DOHH2 (cell line): ENCODE results near the gene DSCAML1.

ENCODE experiments used
- H3F3A ChIP-seq: fragments of 200-600 bp; sonication (generic), shearing (Covaris generic); 2 replicates; pipeline ENCODE4 v1.6.0; 2016; ENCODE audit warnings: antibody characterized with exemption, mild to moderate bottlenecking; ENCODE audit not compliant: control insufficient read depth, insufficient read depth
- H3K27ac ChIP-seq: fragments of 200-600 bp; sonication (generic); 2 replicates; pipeline ENCODE4 v1.5.1; 2014; ENCODE audit warnings: low read depth, mild to moderate bottlenecking, low read length, moderate library complexity
- H3K27me3 ChIP-seq: fragments of 200-600 bp; sonication (generic); 2 replicates; pipeline ENCODE4 v1.6.1; 2014; ENCODE audit warnings: mild to moderate bottlenecking, low read length, mixed read lengths; ENCODE audit not compliant: control insufficient read depth
- H3K36me3 ChIP-seq: fragments of 200-600 bp; sonication (generic); 2 replicates; pipeline ENCODE4 v1.6.1; 2014; ENCODE audit warnings: mild to moderate bottlenecking, low read length, moderate library complexity, mixed read lengths; ENCODE audit not compliant: control insufficient read depth
- H3K4me1 ChIP-seq: fragments of 200-600 bp; sonication (generic); 2 replicates; pipeline ENCODE4 v1.6.1; 2014; ENCODE audit warnings: mild to moderate bottlenecking, low read length, mixed read lengths; ENCODE audit not compliant: control insufficient read depth
- H3K4me2 ChIP-seq: fragments of 200-600 bp; sonication (generic); 2 replicates; pipeline ENCODE4 v1.6.0; 2014; ENCODE audit warnings: mild to moderate bottlenecking, low read length, moderate library complexity
- H3K4me3 ChIP-seq: fragments of 200-600 bp; sonication (generic); 2 replicates; pipeline ENCODE4 v1.5.1; 2014; ENCODE audit warnings: mild to moderate bottlenecking, low read length, mixed read lengths
- H3K79me2 ChIP-seq: fragments of 200-600 bp; sonication (generic); 2 replicates; pipeline ENCODE4 v1.6.1; 2014; ENCODE audit warnings: mild to moderate bottlenecking, low read length, mixed read lengths; ENCODE audit not compliant: control insufficient read depth
- H3K9me2 ChIP-seq: fragments of 200-600 bp; sonication (generic); replicated peaks from 2 replicates; pipeline ENCODE4 v1.6.1; 2014; ENCODE audit warnings: mild to moderate bottlenecking, low read length, mixed read lengths; ENCODE audit not compliant: control insufficient read depth
- H3K9me3 ChIP-seq: fragments of 200-600 bp; sonication (generic); 2 replicates; pipeline ENCODE4 v1.6.1; 2014; ENCODE audit warnings: antibody characterized with exemption, low read length, mixed read lengths; ENCODE audit not compliant: control insufficient read depth, insufficient read depth
- H4K20me1 ChIP-seq: fragments of 200-600 bp; sonication (generic); 2 replicates; pipeline ENCODE4 v1.6.0; 2014; ENCODE audit warnings: low read depth, mild to moderate bottlenecking, antibody characterized with exemption, low read length, moderate library complexity; ENCODE audit not compliant: control insufficient read depth, insufficient read depth
- EZH2phosphoT487 ChIP-seq: fragments of 200-600 bp; sonication (generic); IDR thresholded peaks from 2 replicates; pipeline ENCODE4 v1.6.1; 2017; ENCODE audit warnings: borderline replicate concordance, mild to moderate bottlenecking, antibody characterized with exemption, low read length, moderate library complexity, mixed read lengths
- TF ChIP-seq, protein P1 (sequence below): fragments of 200-600 bp; sonication (generic); IDR thresholded peaks from one replicate; pipeline ENCODE4 v1.5.1; 2014; ENCODE audit warnings: antibody characterized with exemption, mild to moderate bottlenecking, low read depth, low read length; ENCODE audit not compliant: poor library complexity, severe bottlenecking

DSCAML1 gene

GRCh38 chr11:117710211-117710610 lies 86.8 kb downstream of the DSCAML1 start:
- Histone ChIP-seq H3F3A (no peaks in the 10 kb centered on the region), H3K9me3 (no peaks in the 10 kb centered on the region), H3K79me2 (no peaks in the 10 kb centered on the region), H3K27ac (no peak overlapping the region), H3K4me2 (no peak overlapping the region), H3K9me2 (no peaks in the 10 kb centered on the region), H3K4me1 (no peaks in the 10 kb centered on the region), H3K27me3 (no peaks in the 10 kb centered on the region; the same call in 1 of the 2 replicates), H4K20me1 (no peaks in the 10 kb centered on the region), H3K4me3 (no peak overlapping the region), H3K36me3 (no peaks in the 10 kb centered on the region)
- no peak for TF ChIP-seq EZH2phosphoT487
- TF ChIP-seq, protein P1, sequence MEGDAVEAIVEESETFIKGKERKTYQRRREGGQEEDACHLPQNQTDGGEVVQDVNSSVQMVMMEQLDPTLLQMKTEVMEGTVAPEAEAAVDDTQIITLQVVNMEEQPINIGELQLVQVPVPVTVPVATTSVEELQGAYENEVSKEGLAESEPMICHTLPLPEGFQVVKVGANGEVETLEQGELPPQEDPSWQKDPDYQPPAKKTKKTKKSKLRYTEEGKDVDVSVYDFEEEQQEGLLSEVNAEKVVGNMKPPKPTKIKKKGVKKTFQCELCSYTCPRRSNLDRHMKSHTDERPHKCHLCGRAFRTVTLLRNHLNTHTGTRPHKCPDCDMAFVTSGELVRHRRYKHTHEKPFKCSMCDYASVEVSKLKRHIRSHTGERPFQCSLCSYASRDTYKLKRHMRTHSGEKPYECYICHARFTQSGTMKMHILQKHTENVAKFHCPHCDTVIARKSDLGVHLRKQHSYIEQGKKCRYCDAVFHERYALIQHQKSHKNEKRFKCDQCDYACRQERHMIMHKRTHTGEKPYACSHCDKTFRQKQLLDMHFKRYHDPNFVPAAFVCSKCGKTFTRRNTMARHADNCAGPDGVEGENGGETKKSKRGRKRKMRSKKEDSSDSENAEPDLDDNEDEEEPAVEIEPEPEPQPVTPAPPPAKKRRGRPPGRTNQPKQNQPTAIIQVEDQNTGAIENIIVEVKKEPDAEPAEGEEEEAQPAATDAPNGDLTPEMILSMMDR, result no peak

GRCh38 chr11:117706322-117706814 lies 90.6 kb downstream of the DSCAML1 start:
- TF ChIP-seq, protein P1, result no peak
- no peaks in the 10 kb centered on the region for H3K36me3 ChIP-seq
- H3K4me3 ChIP-seq, result no peak overlapping the region
- no peaks in the 10 kb centered on the region for H3K79me2 ChIP-seq
- no peaks in the 10 kb centered on the region for H3F3A ChIP-seq
- H3K4me2 ChIP-seq, result no peak overlapping the region
- no peaks in the 10 kb centered on the region for H3K4me1 ChIP-seq
- H4K20me1 ChIP-seq, result no peaks in the 10 kb centered on the region
- H3K9me2 ChIP-seq, result no peaks in the 10 kb centered on the region
- no peaks in the 10 kb centered on the region for H3K9me3 ChIP-seq
- no peaks in the 10 kb centered on the region for H3K27me3 ChIP-seq
- H3K27ac ChIP-seq, result no peak overlapping the region

DNA sequence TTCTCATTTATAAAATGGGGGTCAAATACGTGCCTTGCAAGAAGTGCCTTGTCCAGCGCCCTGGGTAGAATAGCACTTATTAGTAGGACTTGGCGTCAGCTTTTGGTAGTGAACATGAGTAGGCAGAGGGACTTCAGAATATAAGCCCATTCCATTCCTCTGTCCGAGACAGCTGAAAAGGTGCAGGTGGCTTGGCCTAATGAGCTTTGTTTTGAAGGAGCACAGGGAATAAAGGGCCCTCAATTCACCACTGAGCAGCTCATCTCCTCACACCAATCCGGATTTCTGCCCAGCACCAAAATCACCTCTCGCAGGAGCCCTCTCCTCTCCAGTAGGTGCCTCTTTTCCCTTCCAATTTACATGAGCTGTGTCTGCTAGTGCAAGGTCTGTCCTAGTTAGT lies 91.2 kb downstream of the DSCAML1 start:
- H3K27me3 ChIP-seq, result no peaks in the 10 kb centered on the region
- no peak overlapping the region for H3K4me2 ChIP-seq
- TF ChIP-seq, protein P1, result no peak
- TF ChIP-seq EZH2phosphoT487, result no peak
- H4K20me1 ChIP-seq, result no peaks in the 10 kb centered on the region
- no peaks in the 10 kb centered on the region for H3K79me2 ChIP-seq
- H3K36me3 ChIP-seq, result no peaks in the 10 kb centered on the region
- no peaks in the 10 kb centered on the region for H3K4me1 ChIP-seq
- no peaks in the 10 kb centered on the region for H3K9me2 ChIP-seq
- H3K27ac ChIP-seq, result no peak overlapping the region
- H3K9me3 ChIP-seq, result no peaks in the 10 kb centered on the region
- no peaks in the 10 kb centered on the region for H3F3A ChIP-seq
- no peak overlapping the region for H3K4me3 ChIP-seq
